GM19328 (cell line): ENCODE data around the gene PRKCB.
A peak's percentile ranks its signal among the peaks of the same experiment; 100 is the strongest.

Source experiments
- ATAC-seq: cut with Tn5 transposase; IDR thresholded peaks from one replicate; pipeline ENCODE4 v1.9.1; 2021; ENCODE audit warnings: mild to moderate bottlenecking, moderate library complexity; ENCODE audit not compliant: unreplicated experiment

PRKCB gene

GRCh38 chr16:23863511-23864422 is 28.0 kb downstream of the PRKCB start:
- ATAC-seq: peak; percentile 73

- no peak for ATAC-seq
Observed at GRCh38 chr16:23865853-23866252, 30.1 kb downstream of the PRKCB start.

GRCh38 chr16:23866621-23867020 is 30.8 kb downstream of the PRKCB start:
- no peak for ATAC-seq

GRCh38 chr16:23867566-23867965 is 31.8 kb downstream of the PRKCB start:
- ATAC-seq: no peak

- ATAC-seq: no peak
Observed at GRCh38 chr16:23868136-23868535, 32.4 kb downstream of the PRKCB start.

GRCh38 chr16:23869052-23869451 is 33.3 kb downstream of the PRKCB start:
- no peak for ATAC-seq

- ATAC-seq: no peak
Observed at GRCh38 chr16:23871924-23872323, 36.1 kb downstream of the PRKCB start.

- ATAC-seq: no peak
Observed at GRCh38 chr16:23874613-23875294, 39.0 kb downstream of the PRKCB start.

- ATAC-seq: no peak
Observed at GRCh38 chr16:23876256-23876896, 40.6 kb downstream of the PRKCB start.

- no peak for ATAC-seq
Observed at GRCh38 chr16:23877107-23878070, 41.6 kb downstream of the PRKCB start.

- ATAC-seq: no peak
Observed at GRCh38 chr16:23879735-23880373, 44.1 kb downstream of the PRKCB start.

- no peak for ATAC-seq
Observed at GRCh38 chr16:23889189-23889588, 53.4 kb downstream of the PRKCB start.

GRCh38 chr16:23893986-23894385 is 58.2 kb downstream of the PRKCB start:
- ATAC-seq: no peak

- no peak for ATAC-seq
Observed at GRCh38 chr16:23895052-23895451, 59.3 kb downstream of the PRKCB start.

GRCh38 chr16:23896832-23897821 is 61.3 kb downstream of the PRKCB start:
- no peak for ATAC-seq

- no peak for ATAC-seq
Observed at GRCh38 chr16:23898682-23899430, 63.1 kb downstream of the PRKCB start.

GRCh38 chr16:23899869-23900268 is 64.1 kb downstream of the PRKCB start:
- ATAC-seq: no peak
